ENCODE data around the gene ELK3. TPM values are rescaled to one million over a fixed set of nuclear protein-coding genes. Genes with fewer than 3 reads are reported as not detected.

ELK3 gene
- polyA plus RNA-seq, 2 of the 4 experiments (the other 2 are of a cell fraction), result 33.1 to 38.6 TPM

GRCh38 chr12:96297504-96297903, 103.3 kb downstream of the ELK3 start:
- FAIRE-seq, result no peak
- peaks cover 18% of the 10 kb centered on the region; the same call in 2 of the 3 replicates for H3K4me1 ChIP-seq
- H3K4me3 ChIP-seq, result no peak overlapping the region
- H3K27ac ChIP-seq, result no peak overlapping the region
- ChIA-PET POLR2A (interaction anchor here (0.6 kb wide), 1 partner anchor 1708 kb away, joined by 3 read pairs; no protein-coding TSS in a partner anchor), CTCF (no interaction called here)
- DNase-seq (ENCODE audit: low read depth in 1 of 2, low spot score in 1 of 2), result no peak
- no peaks in the 10 kb centered on the region for H3K9me3 ChIP-seq
- ATAC-seq, result no peak
- no peak overlapping the region for H3K4me2 ChIP-seq
- TF ChIP-seq RNF2 (IDR thresholded peaks at IDR 0.05; ENCODE audit: borderline replicate concordance, low read depth) (no peak), SMC3 (IDR thresholded peaks at IDR 0.05) (no peak), ZNF302 (CRISPR knock-in tag; IDR thresholded peaks at IDR 0.05) (no peak), BHLHE40 (IDR thresholded peaks at IDR 0.05; ENCODE audit: low read depth, low read length) (no peak), HOXB5 (CRISPR knock-in tag; IDR thresholded peaks at IDR 0.05) (no peak), PBX3 (IDR thresholded peaks at IDR 0.05) (no peak), POLR2A (IDR thresholded peaks at IDR 0.05; ENCODE audit: low read length) (no peak), JUNB (IDR thresholded peaks at IDR 0.05) (no peak), NR3C1 (IDR thresholded peaks at IDR 0.05) (no peak), RCOR1 (IDR thresholded peaks at IDR 0.05; ENCODE audit: low read depth, low read length) (no peak), PHF8 (IDR thresholded peaks at IDR 0.05; ENCODE audit: borderline replicate concordance, low read depth) (no peak), MAZ (IDR thresholded peaks at IDR 0.05; ENCODE audit: borderline replicate concordance, low read depth, low read length) (no peak), POLR2AphosphoS2 (conservative IDR thresholded peaks at IDR 0.05; ENCODE audit: low read length) (no peak), NFE2L2 (conservative IDR thresholded peaks at IDR 0.05; ENCODE audit: low read length) (no peak)
- WGBS (ENCODE audit: missing lambda C conversion rate), result 93% methylated on average over 4 of the region's 4 CpGs

- H3K4me2 ChIP-seq, result peak overlapping the region; percentile 1; the same call in 1 of the 3 replicates
- peak in 1 of 2 experiments; percentile 4 for DNase-seq (ENCODE audit: low read depth in 1 of 2, low spot score in 1 of 2)
- 50% methylated on average over 5 of the region's 5 CpGs for WGBS (ENCODE audit: missing lambda C conversion rate)
Measured at GRCh38 chr12:96300064-96300463, 105.9 kb downstream of the ELK3 start.

GRCh38 chr12:96301732-96302131, 107.6 kb downstream of the ELK3 start:
- Histone ChIP-seq H3K27ac (no peak overlapping the region), H3K4me3 (no peak overlapping the region), H3K9me3 (no peaks in the 10 kb centered on the region), H3K4me2 (no peak overlapping the region), H3K4me1 (peaks cover 25% of the 10 kb centered on the region; the same call in 2 of the 3 replicates)
- ChIA-PET CTCF (interaction anchor here (0.7 kb wide), 1 partner anchor 1636 kb away, joined by 3 read pairs; no protein-coding TSS in a partner anchor), POLR2A (interaction anchor here (0.6 kb wide), 1 partner anchor 9 kb away, joined by 4 read pairs; no protein-coding TSS in a partner anchor)
- ATAC-seq (no peak), DNase-seq (ENCODE audit: low read depth in 1 of 2, low spot score in 1 of 2) (no peak), FAIRE-seq (no peak)
- TF ChIP-seq ZNF302 (CRISPR knock-in tag; IDR thresholded peaks at IDR 0.05) (no peak), RNF2 (IDR thresholded peaks at IDR 0.05; ENCODE audit: borderline replicate concordance, low read depth) (no peak), NFE2L2 (conservative IDR thresholded peaks at IDR 0.05; ENCODE audit: low read length) (no peak), NPAS2 (CRISPR knock-in tag; IDR thresholded peaks at IDR 0.05; ENCODE audit: borderline replicate concordance) (no peak), RAD21 (conservative IDR thresholded peaks at IDR 0.05 in 1 of 2, IDR thresholded peaks at IDR 0.05 in 1 of 2) (no peak), CEBPB (IDR thresholded peaks at IDR 0.05) (no peak), KDM1A (IDR thresholded peaks at IDR 0.05; ENCODE audit: low read depth) (no peak), GATA3 (IDR thresholded peaks at IDR 0.05; ENCODE audit: borderline replicate concordance) (no peak), HDAC2 (IDR thresholded peaks at IDR 0.05) (no peak), HOXB13 (CRISPR knock-in tag; IDR thresholded peaks at IDR 0.05; ENCODE audit: low read depth) (no peak), ZSCAN20 (CRISPR knock-in tag; IDR thresholded peaks at IDR 0.05) (no peak), JUN (IDR thresholded peaks at IDR 0.05) (no peak)
- 93% methylated on average over 4 of the region's 4 CpGs for WGBS (ENCODE audit: missing lambda C conversion rate)

More at GRCh38 chr12:96300064-96300463, 105.9 kb downstream of the ELK3 start:
- H3K27ac ChIP-seq, result no peak overlapping the region
- H3K4me1 ChIP-seq, result peaks cover 26% of the 10 kb centered on the region; the same call in 2 of the 3 replicates
- ATAC-seq, result no peak
- no peak overlapping the region for H3K4me3 ChIP-seq
- POLR2A ChIA-PET, result no interaction called here
- no peak for FAIRE-seq
- H3K9me3 ChIP-seq, result no peaks in the 10 kb centered on the region
- CTCF ChIA-PET, result interaction anchor here (0.8 kb wide), 1 partner anchor 20 kb away, joined by 3 read pairs; no protein-coding TSS in a partner anchor
- TF ChIP-seq E2F6 (IDR thresholded peaks at IDR 0.05; ENCODE audit: borderline replicate concordance, low read depth), result no peak

Data from A549 (cell line).